ENCODE measurements around the gene MT1E. TPM values are rescaled to one million over a fixed set of nuclear protein-coding genes. Genes with fewer than 3 reads are reported as not detected.
A peak's percentile ranks its signal among the peaks of the same experiment; 100 is the strongest.

The MT1E gene
- total and polyA plus RNA-seq, 2 of the 13 experiments (the other 11 are each of a cell fraction or from before 2014, with no cell fraction given), result 110 to 1,072 TPM

DNA sequence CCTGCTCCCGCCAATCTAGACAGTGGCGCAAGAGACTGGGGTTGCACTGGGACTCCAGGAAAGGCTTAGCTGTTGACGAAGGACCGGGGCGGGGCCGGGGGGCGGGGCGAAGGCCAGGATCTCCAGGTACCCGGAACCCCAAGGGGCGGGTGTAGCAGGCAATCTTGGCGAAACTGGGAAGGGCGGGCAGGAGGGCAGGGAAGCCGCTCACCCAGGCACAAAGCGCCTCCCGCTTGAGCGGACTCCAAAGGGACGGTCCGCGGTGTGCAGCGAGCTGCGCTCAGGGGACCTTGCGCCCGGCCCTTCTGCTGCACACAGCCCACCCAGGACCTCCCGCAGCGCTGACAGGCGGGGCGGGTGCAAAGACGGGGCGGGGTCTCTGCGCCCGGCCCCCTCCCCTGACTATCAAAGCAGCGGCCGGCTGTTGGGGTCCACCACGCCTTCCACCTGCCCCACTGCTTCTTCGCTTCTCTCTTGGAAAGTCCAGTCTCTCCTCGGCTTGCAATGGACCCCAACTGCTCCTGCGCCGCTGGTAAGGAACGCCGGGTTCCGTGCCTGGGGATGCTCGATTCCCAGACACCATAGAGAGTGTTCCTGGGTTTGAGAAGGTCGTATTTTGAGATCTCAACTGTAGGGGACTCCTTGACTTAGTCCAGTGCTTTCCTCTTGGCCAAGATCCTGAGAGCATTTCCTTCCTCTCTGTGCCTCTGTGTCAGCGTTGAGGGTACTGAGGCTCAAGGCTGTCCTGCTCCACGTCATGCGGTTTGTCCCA, 32.2 kb downstream of the MT1E start, which contains the start of gene MT1F (continued):
- TF ChIP-seq FOXM1 (CRISPR knock-in tag; IDR thresholded peaks at IDR 0.05) (no peak), ZNF563 (CRISPR knock-in tag; IDR thresholded peaks at IDR 0.05) (peak; percentile 76; the same call in 1 of the 2 replicates), ZNF337 (CRISPR knock-in tag; IDR thresholded peaks at IDR 0.05; ENCODE audit: borderline replicate concordance, low read depth) (no peak), ZNF580 (CRISPR knock-in tag; IDR thresholded peaks at IDR 0.05; ENCODE audit: borderline replicate concordance, low read depth) (no peak), ZBTB4 (CRISPR knock-in tag; IDR thresholded peaks at IDR 0.05; ENCODE audit: borderline replicate concordance) (no peak), NFE2L1 (CRISPR knock-in tag; IDR thresholded peaks at IDR 0.05; ENCODE audit: borderline replicate concordance) (no peak), SSRP1 (CRISPR knock-in tag; IDR thresholded peaks at IDR 0.05) (no peak), CENPT (CRISPR knock-in tag; IDR thresholded peaks at IDR 0.05; ENCODE audit: low read depth) (no peak), FOXK2 (IDR thresholded peaks at IDR 0.05) (no peak), AHDC1 (CRISPR knock-in tag; IDR thresholded peaks at IDR 0.05; ENCODE audit: borderline replicate concordance) (no peak), ZNF672 (CRISPR knock-in tag; IDR thresholded peaks at IDR 0.05) (no peak), ZNF841 (CRISPR knock-in tag; IDR thresholded peaks at IDR 0.05; ENCODE audit: borderline replicate concordance) (no peak), NR2F6 (IDR thresholded peaks at IDR 0.05) (no peak), NR2F6 (CRISPR knock-in tag; IDR thresholded peaks at IDR 0.05) (0 out of 2 replicates have a peak, but pooled peaks have one; percentile 43), ZNF142 (CRISPR knock-in tag; IDR thresholded peaks at IDR 0.05) (no peak)

Data from HepG2 (cell line).